Measurements from ENCODE around the gene NR3C2.

- TF ChIP-seq POLR2A (IDR thresholded peaks at IDR 0.05), result no peak
- TF ChIP-seq CTCF (IDR thresholded peaks at IDR 0.05), result no peak
Measured at GRCh38 chr4:148211533-148211932, 230.7 kb downstream of the NR3C2 start.

All from prostate gland (tissue), 2 donors.